SKM-1 (cell line): Measurements from ENCODE around the gene SPG11.
"Not testable (repeated sequence)": the region's sequence is repeated elsewhere in the genome, so short reads cannot be mapped to it uniquely, and the experiment has no call there.

Source experiments
- DNase-seq: peaks from one replicate; lab custom pipeline; 2025; ENCODE audit not compliant: unreplicated experiment; lab: John Stamatoyannopoulos, UW

SPG11 gene, protein sequence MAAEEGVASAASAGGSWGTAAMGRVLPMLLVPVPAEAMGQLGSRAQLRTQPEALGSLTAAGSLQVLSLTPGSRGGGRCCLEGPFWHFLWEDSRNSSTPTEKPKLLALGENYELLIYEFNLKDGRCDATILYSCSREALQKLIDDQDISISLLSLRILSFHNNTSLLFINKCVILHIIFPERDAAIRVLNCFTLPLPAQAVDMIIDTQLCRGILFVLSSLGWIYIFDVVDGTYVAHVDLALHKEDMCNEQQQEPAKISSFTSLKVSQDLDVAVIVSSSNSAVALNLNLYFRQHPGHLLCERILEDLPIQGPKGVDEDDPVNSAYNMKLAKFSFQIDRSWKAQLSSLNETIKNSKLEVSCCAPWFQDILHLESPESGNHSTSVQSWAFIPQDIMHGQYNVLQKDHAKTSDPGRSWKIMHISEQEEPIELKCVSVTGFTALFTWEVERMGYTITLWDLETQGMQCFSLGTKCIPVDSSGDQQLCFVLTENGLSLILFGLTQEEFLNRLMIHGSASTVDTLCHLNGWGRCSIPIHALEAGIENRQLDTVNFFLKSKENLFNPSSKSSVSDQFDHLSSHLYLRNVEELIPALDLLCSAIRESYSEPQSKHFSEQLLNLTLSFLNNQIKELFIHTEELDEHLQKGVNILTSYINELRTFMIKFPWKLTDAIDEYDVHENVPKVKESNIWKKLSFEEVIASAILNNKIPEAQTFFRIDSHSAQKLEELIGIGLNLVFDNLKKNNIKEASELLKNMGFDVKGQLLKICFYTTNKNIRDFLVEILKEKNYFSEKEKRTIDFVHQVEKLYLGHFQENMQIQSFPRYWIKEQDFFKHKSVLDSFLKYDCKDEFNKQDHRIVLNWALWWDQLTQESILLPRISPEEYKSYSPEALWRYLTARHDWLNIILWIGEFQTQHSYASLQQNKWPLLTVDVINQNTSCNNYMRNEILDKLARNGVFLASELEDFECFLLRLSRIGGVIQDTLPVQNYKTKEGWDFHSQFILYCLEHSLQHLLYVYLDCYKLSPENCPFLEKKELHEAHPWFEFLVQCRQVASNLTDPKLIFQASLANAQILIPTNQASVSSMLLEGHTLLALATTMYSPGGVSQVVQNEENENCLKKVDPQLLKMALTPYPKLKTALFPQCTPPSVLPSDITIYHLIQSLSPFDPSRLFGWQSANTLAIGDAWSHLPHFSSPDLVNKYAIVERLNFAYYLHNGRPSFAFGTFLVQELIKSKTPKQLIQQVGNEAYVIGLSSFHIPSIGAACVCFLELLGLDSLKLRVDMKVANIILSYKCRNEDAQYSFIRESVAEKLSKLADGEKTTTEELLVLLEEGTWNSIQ (N-terminal part only)

DNA sequence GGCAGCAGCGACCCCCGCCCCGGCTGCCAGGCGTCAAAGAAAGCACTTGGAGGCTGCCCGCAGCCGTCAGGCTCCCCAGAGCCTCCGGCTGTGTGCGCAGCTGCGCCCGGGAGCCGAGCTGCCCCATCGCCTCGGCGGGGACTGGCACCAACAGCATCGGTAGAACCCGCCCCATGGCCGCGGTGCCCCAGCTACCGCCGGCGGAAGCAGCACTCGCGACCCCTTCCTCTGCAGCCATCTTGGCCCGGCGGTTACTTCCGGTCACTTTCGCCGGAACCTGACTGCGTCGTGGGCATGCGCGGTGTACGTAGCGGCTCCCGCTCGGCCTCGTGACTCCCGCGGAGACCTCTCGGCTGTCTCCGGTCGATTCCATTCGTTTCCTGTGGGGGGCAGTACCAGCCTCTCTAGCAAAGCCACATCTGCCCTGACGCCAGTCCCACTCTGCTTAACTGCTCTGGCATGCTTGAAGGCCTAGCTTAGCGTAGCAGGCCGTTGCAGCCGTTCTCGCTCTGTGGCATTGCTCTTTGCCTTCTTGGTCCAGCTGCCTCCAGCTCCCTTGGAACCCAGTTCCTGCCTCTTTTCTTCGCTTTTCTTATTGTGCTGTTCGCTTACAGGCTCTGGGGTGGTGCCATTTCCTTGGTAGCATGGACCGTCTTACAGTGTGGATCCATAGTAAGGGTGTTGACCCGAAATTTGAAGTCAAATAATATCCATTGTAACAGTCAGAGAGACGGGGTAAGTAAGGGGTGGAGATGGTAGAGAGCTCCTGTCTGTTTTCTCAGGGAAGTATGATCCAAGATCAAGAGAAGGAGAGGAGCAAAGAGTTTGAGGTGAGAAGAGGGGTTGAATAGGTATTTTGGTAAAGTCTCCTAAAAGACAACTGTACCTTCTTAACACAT, at the start of gene SPG11:
Gene SPG11 (minus strand): TSS at position 253 of the 899 bp plus-strand sequence. CDS start 15 bp downstream, at position 238.
- peak; percentile 95 for DNase-seq

DNA sequence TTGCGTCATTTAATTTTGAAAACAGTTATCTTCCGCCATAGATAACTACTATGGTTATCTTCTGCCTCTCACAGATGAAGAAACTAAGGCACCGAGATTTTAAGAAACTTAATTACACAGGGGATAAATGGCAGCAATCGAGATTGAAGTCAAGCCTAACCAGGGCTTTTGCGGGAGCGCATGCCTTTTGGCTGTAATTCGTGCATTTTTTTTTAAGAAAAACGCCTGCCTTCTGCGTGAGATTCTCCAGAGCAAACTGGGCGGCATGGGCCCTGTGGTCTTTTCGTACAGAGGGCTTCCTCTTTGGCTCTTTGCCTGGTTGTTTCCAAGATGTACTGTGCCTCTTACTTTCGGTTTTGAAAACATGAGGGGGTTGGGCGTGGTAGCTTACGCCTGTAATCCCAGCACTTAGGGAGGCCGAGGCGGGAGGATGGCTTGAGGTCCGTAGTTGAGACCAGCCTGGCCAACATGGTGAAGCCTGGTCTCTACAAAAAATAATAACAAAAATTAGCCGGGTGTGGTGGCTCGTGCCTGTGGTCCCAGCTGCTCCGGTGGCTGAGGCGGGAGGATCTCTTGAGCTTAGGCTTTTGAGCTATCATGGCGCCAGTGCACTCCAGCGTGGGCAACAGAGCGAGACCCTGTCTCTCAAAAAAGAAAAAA, 49.0 kb upstream of the SPG11 start:
- DNase-seq, result peak; percentile 32

DNA sequence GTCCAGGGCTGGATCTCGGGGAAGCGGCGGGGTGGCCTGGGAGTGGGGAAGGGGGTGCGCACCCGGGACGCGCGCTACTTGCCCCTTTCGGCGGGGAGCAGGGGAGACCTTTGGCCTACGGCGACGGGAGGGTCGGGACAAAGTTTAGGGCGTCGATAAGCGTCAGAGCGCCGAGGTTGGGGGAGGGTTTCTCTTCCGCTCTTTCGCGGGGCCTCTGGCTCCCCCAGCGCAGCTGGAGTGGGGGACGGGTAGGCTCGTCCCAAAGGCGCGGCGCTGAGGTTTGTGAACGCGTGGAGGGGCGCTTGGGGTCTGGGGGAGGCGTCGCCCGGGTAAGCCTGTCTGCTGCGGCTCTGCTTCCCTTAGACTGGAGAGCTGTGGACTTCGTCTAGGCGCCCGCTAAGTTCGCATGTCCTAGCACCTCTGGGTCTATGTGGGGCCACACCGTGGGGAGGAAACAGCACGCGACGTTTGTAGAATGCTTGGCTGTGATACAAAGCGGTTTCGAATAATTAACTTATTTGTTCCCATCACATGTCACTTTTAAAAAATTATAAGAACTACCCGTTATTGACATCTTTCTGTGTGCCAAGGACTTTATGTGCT, 48.4 kb upstream of the SPG11 start:
- no peak for DNase-seq

DNA sequence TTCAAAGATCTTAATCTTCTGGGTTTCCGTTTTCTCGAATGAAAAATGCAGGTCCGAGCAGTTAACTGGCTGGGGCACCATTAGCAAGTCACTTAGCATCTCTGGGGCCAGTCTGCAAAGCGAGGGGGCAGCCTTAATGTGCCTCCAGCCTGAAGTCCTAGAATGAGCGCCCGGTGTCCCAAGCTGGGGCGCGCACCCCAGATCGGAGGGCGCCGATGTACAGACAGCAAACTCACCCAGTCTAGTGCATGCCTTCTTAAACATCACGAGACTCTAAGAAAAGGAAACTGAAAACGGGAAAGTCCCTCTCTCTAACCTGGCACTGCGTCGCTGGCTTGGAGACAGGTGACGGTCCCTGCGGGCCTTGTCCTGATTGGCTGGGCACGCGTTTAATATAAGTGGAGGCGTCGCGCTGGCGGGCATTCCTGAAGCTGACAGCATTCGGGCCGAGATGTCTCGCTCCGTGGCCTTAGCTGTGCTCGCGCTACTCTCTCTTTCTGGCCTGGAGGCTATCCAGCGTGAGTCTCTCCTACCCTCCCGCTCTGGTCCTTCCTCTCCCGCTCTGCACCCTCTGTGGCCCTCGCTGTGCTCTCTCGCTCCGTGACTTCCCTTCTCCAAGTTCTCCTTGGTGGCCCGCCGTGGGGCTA, 47.8 kb upstream of the SPG11 start, which contains the start of the genes B2M and PATL2:
Gene B2M (plus strand): TSS at position 422 of the 647 bp plus-strand sequence. CDS start 30 bp downstream, at position 452.
Gene PATL2 (minus strand): TSS at position 228 of the 647 bp plus-strand sequence. CDS start 34,833 bp downstream, outside the sequence.
- peak; percentile 96 for DNase-seq

DNA sequence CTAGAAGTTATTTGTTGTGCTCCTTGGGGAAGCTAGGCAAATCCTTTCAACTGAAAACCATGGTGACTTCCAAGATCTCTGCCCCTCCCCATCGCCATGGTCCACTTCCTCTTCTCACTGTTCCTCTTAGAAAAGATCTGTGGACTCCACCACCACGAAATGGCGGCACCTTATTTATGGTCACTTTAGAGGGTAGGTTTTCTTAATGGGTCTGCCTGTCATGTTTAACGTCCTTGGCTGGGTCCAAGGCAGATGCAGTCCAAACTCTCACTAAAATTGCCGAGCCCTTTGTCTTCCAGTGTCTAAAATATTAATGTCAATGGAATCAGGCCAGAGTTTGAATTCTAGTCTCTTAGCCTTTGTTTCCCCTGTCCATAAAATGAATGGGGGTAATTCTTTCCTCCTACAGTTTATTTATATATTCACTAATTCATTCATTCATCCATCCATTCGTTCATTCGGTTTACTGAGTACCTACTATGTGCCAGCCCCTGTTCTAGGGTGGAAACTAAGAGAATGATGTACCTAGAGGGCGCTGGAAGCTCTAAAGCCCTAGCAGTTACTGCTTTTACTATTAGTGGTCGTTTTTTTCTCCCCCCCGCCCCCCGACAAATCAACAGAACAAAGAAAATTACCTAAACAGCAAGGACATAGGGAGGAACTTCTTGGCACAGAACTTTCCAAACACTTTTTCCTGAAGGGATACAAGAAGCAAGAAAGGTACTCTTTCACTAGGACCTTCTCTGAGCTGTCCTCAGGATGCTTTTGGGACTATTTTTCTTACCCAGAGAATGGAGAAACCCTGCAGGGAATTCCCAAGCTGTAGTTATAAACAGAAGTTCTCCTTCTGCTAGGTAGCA, 47.0 kb upstream of the SPG11 start:
- DNase-seq, result peak; percentile 72

DNA sequence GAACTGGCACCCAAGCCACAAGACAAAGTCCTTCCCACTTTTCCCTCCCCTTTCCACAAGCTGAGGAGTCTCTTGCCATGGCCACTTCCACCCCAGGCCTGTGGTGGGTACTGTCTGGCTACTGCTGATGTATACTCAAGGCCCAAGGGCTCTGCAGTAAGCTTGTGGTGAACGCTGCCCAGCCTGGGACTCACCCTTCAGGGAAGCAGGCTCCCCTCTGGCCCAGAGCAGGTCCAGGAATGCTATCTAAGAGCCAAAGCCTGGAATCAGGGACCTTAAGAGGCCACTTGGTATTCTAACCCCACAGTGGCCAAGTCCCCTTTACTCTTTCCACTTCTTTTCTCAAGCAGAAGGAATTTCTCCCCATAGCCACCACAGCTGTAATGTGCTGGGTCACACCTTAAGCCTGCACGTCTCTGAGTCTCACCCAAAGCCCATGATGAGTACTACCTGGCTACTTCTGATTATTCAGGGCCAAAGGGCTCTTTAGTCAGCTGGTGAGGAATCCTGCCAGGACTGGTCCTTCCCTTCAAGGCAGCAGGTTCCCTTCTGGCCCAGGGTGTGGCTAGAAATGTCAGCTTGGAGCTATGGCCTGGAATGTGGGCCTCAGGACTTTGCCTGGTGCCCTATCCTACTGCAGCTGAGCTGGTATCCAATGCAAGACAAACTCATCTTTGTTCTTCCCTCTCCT, 43.6 kb upstream of the SPG11 start:
- DNase-seq, result no peak

DNA sequence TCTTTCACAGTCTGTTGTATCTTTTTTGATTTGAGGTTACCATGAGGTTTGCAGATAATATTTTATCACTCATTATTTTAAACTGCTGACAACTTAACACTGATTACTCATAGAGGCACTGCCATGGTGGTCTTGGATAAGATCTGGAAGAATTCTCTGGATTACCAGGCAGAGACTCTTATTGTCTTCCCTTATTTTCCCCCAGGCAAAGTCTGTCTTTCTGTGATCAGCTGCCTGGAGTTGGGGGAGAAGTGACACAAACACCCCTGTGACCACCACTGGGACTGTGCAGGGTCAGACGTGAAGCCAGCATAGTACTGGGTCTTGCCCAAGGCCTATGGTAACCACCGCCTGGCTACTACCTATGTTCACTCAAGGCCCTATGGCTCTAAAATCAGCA, 42.9 kb upstream of the SPG11 start:
- DNase-seq, result no peak

DNA sequence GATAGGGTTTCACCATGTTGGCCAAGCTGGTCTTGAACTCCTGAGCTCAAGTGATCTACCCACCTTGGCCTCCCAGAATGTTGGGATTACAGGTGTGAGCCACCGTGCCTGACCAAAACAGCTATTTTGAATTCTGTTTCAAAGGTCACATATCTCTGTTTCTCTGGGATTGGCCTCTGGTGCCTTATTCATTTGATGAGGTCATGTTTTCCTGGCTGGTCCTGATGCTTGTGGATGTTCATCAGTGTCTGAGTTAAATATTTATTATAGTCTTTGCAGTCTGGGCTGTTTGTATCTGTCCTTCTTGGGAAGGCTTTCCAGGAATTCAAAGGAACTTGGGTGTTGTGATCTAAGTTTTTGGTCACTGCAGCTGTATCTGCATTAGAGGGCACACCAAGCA, 42.5 kb upstream of the SPG11 start:
- DNase-seq, result no peak

DNA sequence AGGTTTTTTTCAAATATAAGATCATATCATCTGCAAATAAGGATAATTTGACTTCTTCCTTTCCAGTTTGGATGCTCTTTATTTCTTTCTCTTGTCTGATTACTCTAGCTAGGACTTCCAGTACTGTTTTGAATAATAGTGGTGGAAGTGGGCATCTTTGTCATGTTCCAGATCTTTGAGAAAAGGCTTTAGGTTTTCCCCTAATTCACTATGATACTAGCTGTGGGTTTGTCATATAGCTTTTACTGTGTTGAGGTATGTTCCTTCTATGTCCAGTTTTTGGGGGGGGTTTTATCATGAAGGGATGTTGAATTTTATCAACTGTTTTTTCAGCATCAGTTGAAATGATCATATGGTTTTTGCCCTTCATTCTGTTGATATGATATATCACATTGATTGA, 37.2 kb upstream of the SPG11 start:
- DNase-seq, result not testable (repeated sequence)

DNA sequence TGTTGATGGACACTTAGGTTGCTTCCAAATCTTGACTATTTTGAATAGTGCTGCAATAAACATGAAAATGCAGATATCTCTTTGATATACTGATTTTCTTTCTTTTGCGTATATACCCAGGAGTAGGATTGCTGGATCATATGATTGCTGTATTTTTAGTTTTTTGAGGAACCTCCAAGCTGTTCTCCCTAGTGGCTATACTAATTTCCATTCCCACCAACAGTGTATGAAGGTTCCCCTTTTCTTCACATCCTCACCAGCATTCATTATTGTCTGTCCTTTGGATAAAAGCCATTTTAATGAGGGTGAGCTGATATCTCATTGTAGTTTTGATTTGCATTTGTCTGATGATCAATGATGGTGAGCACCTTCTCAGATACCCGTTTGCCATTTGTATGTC, 35.2 kb upstream of the SPG11 start:
- DNase-seq, result no peak

DNA sequence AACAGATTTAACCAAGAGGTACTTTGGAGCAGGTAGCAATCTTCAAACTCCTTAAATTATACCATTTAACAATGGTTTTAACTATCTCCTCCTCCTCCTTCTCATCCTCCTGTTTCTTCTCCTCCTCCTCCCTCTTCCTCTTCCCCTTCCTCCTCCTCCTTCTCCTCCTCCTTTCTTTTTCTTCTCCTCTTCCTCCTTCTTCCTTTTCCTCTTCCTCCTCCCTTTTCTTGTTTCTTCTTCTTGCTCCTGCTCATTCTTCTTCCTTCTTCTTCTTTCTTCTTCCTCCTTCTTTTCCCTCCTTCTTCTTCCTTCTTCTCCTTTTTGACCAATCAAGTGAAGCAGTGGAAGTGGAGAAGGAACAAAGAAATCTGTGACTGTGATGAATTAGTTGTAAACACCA, 33.6 kb upstream of the SPG11 start:
- no peak for DNase-seq

DNA sequence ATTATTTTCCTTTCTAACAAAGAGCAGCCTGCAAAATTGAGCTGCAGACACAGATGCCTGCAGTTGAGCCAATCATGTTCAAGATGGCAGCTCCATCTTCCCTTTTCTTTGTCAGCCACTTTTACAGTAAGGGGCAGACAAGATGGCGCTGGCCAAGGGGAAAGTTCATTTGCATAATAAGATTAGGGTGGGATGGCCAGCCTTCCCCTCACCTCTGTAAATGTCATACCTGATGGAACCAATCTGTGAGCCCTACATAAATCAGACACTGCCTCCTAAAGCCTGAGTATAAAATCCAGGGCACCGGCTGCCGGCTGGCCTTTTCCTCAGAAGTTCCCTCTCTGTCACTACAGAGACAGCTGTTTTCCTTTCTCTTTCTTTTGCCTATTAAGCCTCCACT, 31.8 kb upstream of the SPG11 start:
- no peak for DNase-seq

DNA sequence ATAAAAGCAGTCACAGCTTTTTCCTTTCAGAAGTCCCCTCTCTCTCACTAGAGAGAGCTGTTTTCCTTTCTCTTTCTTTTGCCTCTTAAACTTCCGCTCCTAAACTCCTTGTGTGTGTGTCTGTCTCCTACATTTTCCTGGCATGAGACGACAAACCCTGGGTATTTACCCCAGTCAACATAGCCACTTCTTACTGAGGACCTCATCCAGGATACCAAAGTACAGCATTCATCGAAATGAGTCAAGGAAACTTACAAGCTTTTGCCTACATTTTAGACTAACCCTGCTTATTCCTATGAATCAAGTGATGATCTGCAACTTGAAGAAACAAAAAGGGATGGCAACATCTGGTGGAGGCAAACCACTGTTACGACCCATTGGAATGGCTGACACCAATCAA, 31.0 kb upstream of the SPG11 start:
- no peak for DNase-seq

DNA sequence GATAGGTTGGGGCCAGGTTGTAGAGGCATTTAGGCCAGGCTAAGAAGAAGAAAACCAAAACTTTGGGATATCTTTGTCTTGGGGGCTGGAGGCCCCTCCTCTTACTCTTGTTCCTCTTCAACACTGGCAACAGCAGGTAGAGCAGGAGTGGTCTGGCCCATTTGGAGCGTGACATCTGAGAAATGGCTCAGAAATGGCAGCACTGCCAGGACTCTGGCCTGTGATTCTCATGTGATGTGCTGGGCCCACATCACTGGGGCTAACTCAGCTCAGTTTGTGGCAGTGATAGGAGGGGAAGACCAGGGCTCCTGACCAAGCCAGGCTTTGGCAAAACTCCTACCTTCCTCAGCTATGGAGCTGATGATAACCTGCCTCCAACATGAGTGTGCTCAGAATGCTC, 29.2 kb upstream of the SPG11 start:
- DNase-seq, result no peak

DNA sequence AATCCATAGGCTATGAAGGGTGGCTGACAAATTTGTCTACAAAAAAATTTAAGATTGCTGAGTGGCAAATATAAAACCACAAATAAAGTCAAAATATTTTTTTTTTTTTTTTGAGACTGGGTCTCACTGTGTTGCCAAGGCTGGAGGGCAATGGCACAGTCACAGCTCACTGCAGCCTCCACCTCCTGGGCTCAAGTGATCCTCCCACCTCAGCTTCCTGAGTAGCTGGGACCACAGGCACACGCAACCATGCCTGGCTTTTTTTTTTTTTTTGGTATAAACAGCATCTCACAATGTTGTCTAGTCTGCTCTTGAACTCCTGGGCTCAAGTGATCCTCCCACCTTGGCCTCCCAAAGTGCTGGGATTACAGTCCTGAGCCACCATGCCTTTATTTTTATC, 26.8 kb upstream of the SPG11 start:
- not testable (repeated sequence) for DNase-seq

DNA sequence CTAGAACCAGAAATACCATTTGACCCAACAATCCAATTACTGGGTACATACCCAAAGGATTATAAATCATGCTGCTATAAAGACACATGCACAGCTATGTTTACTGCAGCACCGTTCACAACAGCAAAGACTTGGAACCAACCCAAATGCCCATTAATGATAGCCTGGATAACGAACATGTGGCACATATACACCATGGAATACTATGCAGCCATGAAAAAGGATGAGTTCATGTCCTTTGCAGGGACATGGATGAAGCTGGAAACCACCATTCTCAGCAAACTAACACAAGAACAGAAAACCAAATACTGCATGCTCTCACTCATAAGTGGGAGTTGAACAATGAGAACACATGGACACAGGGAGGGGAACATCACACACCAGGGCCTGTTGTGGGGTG, 25.9 kb upstream of the SPG11 start:
- not testable (repeated sequence) for DNase-seq
